ENCODE results near the gene CMTM2.
"Not testable (repeated sequence)": the region's sequence is repeated elsewhere in the genome, so short reads cannot be mapped to it uniquely, and the experiment has no call there.

CMTM2 gene

GRCh38 chr16:66581246-66581952, 2.1 kb downstream of the CMTM2 start:
- no peak for DNase-seq (ENCODE audit: low spot score)

- DNase-seq (ENCODE audit: low spot score) = no peak
Observed at GRCh38 chr16:66585481-66586239, 6.4 kb downstream of the CMTM2 start.

- DNase-seq (ENCODE audit: low spot score) = no peak
Observed at GRCh38 chr16:66587881-66588600, 8.8 kb downstream of the CMTM2 start.

- DNase-seq (ENCODE audit: low spot score) = no peak
Observed at GRCh38 chr16:66588981-66589713, 9.9 kb downstream of the CMTM2 start.

GRCh38 chr16:66590322-66590721, 11.1 kb downstream of the CMTM2 start:
- DNase-seq (ENCODE audit: low spot score) = no peak

GRCh38 chr16:66591018-66591417, 11.8 kb downstream of the CMTM2 start:
- DNase-seq (ENCODE audit: low spot score) = no peak

- DNase-seq (ENCODE audit: low spot score) = no peak
Observed at GRCh38 chr16:66592241-66592640, 13.0 kb downstream of the CMTM2 start.

- DNase-seq (ENCODE audit: low spot score) = no peak
Observed at GRCh38 chr16:66592814-66593213, 13.6 kb downstream of the CMTM2 start.

- DNase-seq (ENCODE audit: low spot score) = no peak
Observed at GRCh38 chr16:66594739-66595138, 15.5 kb downstream of the CMTM2 start.

- DNase-seq (ENCODE audit: low spot score) = not testable (repeated sequence)
Observed at GRCh38 chr16:66596559-66596958, 17.3 kb downstream of the CMTM2 start.

- no peak for DNase-seq (ENCODE audit: low spot score)
Observed at GRCh38 chr16:66596986-66597848, 18.0 kb downstream of the CMTM2 start.

GRCh38 chr16:66598111-66598510, 18.8 kb downstream of the CMTM2 start:
- DNase-seq (ENCODE audit: low spot score) = peak; percentile 30

GRCh38 chr16:66599726-66600125, 20.5 kb downstream of the CMTM2 start:
- no peak for DNase-seq (ENCODE audit: low spot score)

GRCh38 chr16:66600477-66600876, 21.2 kb downstream of the CMTM2 start:
- DNase-seq (ENCODE audit: low spot score) = no peak

GRCh38 chr16:66601471-66601870, 22.2 kb downstream of the CMTM2 start:
- no peak for DNase-seq (ENCODE audit: low spot score)

- DNase-seq (ENCODE audit: low spot score) = peak; percentile 36
Observed at GRCh38 chr16:66603537-66604375, 24.5 kb downstream of the CMTM2 start.

- peak; percentile 59 for DNase-seq (ENCODE audit: low spot score)
Observed at GRCh38 chr16:66604376-66605176, 25.3 kb downstream of the CMTM2 start, which contains the start of gene CMTM3. Gene CMTM3 (plus strand): TSS chr16:66604704. CDS start chr16:66604806, 102 bp downstream.

GRCh38 chr16:66605177-66605978, 26.1 kb downstream of the CMTM2 start:
- peak; percentile 29 for DNase-seq (ENCODE audit: low spot score)
